ENCODE measurements around the gene ATP8A2.

The ATP8A2 gene

DNA sequence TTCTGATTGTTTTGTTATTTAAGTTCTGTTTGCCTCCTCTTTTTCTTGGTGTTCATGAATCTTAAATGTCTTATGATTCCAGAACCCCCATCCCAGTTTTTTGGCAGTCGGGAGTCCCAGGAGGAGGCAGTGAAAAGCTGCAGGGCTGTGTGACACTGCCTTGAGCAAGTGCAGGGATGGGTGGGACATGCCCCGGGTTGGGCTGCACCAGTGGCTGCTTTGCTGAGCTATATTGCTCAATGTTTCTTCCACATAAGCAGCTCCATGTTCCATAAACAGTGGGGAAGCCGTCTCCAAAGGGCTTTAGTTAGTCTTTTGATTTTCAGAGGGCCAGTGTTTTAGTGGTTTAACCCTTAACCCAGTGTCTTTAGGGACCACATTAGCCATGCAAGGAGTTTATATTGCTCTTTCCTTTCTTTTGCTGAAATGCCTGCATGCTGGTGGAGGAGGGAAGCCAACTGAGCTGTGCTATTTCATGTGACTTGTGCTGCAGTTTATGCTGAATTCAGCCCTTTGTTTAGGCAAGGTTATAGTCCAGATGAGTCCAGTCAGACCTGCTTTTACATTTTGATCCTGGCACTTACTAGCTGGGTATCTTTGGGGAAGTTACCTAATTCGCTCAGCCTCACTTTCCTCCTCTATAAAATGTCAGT, 13.1 kb downstream of the ATP8A2 start:
- DNase-seq, result no peak

DNA sequence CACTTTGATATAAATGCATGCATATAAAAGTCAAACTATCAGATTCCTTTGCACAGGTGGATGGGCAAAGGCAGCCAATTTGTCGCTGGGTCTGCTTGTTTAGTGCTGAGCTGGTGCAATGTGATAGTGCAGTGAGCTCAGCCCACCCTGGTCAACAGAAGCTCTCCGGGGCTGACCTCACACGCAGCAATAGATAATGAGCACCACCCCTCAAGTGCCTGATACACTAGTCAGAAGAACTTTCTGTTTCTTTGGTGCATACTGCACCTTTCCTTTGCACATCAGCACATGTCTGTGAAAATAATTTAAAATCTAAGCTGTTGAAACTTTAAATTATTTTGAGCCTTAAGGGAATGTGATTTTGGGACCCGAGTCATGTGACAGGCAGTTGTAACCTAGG, 20.2 kb downstream of the ATP8A2 start:
- no peak for DNase-seq

DNA sequence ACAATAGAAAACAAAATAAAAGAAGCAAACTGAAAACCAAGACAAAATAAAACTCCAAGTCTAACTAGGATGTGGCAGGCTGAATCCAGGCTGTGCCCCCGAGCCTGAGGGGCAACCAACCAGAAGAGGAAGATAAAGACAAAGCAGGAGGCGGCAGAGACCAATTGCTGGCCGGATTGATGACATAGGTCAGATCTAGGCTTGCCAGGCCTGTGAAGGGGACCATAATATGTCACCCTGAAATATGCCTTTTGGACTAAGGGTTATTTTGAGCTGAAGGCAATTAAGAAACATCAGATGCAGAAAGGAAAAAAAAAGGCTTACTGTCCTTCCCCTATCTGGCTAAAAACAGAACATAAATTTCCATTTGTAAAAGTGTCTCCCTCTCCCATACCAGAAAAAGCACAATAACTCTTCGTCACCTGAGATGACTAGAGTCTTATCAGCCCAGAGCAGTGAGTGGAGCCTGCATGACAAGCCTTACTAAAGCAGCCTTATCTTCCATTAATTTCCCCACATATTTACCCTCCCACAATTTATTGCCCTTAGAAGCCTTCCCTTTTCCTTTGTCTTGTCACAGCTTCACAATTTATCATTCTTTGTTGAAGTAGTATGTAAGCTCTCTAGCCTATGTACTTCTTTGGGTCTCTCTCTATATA, 22.8 kb downstream of the ATP8A2 start:
- no peak for DNase-seq

DNA sequence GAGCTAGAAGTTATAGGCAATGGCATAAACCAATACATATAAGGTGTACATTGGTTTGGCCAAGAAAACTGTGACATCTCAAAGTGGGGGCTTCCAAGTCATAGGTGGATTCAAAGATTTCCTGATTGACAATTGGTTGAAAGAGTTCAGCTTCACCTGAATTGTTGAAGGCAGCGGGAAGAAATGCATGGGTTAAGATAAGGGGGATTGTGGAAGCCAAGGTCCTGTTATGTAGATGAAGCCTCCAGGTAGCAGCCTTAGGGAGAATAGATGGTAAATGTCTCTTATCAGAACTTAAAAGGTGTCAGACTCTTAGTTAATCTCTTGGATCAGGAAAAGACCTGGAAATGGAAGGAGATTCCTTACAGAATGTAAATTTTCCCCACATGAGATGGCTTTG, 26.0 kb downstream of the ATP8A2 start:
- DNase-seq, result no peak

DNA sequence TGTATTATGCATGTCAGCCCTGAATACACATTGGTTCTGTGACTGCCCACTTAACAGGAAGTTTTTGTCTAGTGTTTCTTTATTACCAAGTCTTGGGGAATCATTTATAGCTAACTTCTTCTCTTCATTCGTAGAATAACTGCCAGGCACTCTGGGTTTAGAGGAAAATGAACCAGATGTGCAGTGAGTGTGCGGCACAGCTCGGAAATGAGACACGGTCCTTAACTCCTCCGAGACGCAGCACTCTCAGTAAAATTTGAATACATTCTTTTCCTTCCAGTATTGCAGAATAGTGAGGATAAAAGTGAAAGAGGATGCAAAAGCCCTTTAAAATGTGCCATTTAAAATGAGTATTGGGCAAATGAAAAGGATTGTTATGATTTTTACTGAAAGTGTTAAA, 29.2 kb downstream of the ATP8A2 start:
- no peak for DNase-seq

DNA sequence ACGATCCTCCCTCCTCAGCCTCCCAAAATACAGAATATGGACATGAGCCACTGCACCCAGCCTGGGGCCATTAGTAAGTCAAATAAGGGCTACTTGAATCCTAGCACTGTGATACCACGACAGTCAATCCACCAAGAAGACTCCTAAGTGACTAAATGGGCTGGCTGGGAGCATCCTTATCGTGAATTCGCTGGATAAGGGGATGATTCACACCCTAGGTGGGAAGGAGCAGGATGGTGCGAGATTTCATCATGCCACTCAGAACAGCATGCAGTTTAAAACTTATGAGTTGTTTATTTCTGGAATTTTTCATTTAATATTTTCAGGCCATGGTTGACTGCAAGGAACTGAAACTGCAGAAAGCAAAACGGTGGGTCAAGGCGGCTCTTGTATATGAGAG, 30.2 kb downstream of the ATP8A2 start:
- no peak for DNase-seq

DNA sequence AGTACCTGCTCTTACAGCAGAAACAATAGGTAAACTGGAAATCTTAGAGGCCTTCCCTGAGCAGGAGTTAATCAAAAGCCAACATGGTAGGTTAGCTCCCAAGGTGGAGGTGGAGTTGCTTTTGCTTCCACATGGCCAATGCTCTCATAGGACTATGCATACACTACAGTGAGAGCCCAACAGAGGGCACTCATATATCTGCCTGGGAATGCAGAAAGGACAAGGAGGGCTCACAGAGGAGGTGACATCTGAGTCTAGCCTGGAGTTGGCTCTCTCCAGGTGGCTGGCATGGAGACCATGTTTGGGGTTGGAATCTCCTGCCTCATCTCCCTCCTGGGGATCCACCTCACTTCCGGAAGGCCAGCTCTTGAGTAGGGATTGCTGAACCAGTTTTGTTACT, 34.6 kb downstream of the ATP8A2 start:
- no peak for DNase-seq

DNA sequence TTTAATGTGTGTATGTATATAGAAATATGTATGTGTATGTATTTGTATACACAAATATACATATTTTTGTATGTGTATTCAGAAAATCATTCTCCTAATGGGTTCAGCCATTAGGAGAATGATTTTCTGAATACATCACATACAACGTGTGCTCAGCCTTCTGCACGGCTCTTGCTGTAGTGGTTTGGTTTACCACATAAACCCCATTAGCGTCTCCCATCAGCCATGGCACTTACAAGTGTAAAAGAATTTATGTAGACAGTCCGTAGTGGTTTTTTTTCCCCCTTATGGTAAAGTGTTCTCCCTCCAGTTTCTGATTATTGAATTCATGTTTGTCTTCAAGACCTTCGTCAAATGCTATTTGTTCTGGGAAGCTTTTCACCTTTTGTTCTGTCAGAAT, 38.2 kb downstream of the ATP8A2 start:
- DNase-seq, result no peak

DNA sequence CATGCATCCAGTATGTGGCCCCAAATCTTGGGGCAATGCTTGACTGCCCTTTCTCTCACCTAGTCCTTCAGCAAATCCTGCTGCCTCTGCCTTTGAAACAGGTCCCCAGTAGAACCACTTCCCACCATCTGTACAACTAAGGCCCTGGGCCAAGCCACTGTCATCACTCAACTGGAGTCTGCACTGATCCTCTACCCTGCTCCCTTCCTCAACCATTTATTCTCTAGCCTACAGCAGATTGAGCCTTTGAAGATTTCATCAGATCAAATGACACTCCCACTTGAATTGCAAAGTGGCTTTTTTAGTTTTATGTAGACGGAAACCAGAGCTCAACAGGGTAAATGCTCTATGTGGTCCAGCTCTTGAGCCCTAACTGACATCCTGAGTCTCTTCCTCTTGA, 43.5 kb downstream of the ATP8A2 start:
- no peak for DNase-seq

DNA sequence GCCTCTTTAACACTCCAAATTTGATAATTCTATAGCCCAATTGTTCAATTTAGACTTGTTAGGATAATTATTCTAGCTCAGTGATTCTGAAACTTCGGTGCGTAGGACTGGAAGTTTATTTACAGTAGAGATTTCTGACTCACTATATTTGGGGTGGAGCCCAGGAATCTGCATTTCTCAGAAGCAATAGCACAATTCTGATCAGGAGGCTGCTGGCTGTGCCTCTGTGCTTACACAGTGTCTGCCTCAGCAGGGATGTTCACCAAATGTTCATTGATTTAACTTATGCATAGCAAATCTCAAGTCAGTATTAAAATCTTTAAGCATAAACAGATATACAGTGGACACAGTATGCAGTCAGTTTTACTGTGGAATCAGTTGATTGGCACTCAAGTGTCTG, 45.8 kb downstream of the ATP8A2 start:
- DNase-seq, result no peak

DNA sequence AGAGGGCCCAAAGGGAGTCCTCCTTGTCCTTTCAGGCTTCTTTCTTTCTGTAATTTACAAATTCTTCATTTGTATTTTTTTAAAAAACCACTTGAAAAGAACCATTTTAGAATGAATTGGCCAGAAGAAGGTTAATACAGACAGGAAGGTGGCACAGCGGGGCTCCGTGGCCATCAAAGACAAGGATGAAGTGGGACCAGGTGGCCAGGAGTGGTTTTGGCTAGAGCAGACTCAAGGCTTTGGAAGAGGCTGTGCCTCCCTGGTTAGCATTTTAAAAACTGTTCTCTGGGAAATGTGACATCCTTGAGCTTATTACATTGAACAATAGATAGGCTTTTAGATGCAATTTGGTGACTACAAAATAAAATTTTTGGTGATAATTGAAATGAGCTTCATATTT, 48.4 kb downstream of the ATP8A2 start:
- DNase-seq, result no peak

DNA sequence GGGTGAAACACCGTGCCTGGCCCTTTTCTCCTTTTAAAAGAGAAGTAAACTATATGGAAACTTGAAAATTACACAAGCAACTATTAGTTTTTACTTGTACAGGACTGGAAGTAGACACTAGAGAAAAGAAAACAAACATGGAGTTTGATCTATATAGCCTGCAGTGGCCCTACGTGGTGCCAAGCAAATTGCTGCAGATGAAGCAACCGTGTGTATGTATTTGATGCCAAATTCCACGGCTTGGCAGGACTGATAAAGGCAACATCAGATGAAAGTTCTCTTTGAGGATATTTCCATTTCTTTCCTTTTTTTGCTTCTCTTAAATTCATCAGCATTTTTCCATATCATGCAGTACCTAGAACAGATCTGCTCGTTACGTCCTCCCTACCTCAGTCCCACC, 49.8 kb downstream of the ATP8A2 start:
- no peak for DNase-seq

DNA sequence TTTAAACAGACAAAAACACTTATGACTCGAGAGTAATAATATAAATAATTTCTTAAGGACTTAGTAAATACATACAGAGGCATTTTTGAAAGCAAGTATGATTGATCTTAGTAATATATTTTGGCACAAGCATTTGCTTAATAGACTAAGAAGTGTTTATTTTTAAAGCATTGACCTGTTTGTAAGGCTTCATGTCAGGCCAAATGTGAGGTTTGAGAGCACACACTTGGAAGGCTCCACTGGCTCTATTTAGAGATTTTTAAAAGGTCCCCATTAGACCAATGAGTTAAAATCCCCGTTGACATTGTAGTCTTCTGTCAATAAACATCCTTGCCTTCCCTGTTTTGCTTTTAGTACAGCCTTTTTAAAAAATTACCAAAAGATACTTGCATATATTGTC, 50.4 kb downstream of the ATP8A2 start:
- DNase-seq, result no peak

DNA sequence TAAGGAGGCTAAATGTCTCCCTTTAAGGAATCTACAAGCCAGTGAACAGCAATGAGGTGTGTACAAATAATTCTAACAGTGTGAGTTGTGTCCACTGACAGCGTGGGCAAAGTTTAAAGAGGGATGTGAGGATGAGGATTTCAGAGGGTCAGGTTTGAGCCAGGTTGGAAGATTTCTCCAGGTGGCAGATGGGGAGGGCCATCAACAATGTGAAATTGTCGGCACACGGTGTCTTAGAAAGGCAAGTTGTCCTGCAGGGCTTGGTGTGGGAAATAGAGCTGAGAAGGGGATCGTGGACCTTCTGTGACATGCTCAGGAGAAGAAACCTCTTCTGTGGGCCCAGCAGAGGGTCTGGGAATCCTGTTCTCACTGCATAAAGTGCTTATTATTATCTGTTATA, 52.1 kb downstream of the ATP8A2 start:
- no peak for DNase-seq

DNA sequence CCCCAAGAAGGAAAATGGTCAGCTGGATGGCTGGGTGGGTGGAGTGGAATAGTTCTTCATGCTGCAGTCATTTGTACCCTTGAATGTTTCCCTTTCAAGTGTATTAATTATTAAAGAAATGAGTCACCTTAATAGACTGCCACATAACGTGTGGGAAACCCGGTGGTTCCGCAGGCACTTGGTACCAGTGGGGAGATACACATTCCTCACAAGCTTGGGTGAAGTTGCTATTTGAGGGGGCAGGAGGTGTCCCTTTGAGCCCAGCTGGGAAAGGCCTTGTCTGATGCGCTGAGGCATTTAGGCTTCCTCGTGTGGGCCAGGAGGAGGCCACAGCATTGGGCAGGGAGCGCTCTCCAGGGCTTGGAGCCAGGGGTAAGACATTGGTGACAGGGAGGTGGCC, 57.7 kb downstream of the ATP8A2 start:
- no peak for DNase-seq

DNA sequence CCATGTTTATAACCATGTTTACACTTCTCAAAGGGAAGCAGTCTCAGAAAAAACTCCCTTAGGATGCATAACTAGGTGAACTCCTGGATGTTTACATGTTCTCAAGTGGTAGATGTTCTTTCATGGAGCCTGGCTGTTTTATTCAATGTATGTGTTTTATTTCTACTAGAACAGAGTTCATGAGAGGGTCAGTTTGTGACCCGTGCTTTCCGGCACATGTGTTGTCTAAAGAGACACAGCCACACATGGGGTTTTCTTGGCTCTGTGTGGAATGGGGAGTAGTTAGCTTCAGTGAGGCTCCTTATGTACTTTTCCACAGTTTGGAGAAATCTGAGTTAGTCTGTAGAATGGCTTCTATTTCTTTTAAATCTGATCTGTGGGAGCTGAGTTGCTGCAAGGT, 60.9 kb downstream of the ATP8A2 start:
- DNase-seq, result no peak

DNA sequence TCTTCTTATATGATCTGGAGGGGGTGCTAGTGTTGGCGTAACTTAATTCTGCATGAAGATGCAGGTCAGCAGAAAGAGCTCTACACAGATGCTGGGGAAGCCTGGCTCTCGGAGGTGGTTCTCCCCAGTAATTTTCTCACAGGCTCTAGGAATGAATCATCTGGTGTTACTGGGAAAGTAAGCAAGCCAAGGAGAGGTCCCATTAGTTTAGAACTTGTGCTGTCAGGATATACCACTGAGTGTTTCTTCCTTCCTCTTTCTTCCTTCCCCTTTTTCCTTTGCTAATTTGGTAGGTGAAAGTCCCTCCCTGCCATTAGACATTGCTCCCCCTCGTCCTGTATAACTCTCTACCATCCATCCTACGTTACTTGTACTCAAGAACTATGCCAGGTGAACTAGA, 68.3 kb downstream of the ATP8A2 start:
- no peak for DNase-seq

DNA sequence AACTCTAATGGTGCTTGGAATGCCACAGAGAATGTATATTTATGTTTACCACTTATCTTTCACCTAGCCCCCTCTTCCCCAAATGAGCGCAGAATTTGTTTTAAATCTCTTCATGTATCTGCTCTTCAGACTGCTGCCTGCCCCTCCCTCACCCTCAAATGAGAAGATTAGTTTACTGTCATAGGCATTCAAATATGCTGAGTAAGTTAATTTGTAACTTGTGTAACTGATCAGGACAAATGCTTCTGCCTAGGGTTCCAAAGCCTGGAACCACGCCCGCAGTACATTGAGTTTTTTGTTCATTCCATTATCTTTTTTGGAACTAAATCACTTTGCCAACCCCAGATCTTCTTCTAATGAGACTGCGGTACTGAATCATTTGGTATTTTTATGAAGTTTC, 74.5 kb downstream of the ATP8A2 start:
- DNase-seq, result no peak

DNA sequence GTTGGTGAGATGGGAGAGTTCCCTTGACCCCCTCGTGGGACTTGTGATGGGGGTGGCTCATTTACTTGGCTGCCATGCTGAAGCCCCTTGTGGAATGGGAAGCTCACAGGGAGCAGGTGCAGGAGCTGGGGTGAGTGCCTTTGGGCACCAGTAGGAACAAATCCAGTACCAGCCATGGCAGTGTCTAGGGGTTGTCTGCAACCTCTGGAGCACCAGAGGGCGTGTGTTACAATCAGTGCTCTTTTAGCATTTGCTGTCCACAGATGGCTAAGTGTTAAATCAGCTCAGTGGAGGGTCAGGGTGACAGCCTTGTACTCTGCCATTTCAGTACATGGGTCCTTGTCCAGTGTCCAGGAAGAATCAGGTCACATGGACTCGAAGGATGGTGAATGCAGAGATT, 75.6 kb downstream of the ATP8A2 start:
- DNase-seq, result no peak

DNA sequence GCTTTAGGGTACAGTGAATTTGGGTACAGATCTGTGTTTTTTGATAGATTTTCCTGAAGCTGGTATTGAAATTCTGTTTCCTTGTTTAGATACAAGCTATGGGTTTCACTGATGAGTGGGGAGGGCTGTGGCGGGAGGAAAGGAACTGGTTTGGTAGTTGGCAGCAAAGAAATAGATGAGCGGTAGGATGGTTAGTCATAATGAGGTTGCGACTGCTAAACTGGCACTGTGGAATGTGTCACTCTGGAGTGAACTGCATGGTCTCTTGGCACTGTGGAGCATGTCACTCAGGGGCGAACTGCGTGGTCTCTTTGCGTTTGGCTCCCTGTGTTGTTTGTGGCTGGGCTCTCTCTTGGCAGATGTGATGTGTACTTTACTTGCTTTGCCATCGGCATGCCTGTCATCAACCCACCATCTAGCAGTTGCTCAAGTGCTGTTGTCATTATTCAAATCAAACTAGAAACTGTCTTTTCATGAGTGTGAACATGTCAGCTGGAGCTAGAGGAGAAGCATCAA, 82.1 kb downstream of the ATP8A2 start:
- DNase-seq, result no peak

DNA sequence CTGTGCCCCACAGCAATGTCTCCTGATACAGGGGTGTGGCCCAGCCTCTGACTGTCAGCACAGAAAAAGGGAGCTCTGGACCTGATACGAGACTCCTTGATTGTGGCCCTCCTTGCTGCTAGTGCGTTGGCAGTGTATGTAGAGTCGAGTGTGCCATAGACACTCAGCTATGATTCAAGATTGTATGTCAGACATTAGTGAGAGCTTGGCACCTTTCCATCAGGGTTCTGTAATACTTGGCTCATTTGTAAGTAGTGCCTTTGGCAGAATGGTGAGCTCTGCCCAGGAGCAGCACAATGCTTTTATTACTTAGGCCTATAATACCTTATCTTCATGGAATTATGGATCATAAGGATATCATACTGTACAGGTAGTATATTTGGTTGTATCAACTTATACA, 83.4 kb downstream of the ATP8A2 start:
- DNase-seq, result no peak

DNA sequence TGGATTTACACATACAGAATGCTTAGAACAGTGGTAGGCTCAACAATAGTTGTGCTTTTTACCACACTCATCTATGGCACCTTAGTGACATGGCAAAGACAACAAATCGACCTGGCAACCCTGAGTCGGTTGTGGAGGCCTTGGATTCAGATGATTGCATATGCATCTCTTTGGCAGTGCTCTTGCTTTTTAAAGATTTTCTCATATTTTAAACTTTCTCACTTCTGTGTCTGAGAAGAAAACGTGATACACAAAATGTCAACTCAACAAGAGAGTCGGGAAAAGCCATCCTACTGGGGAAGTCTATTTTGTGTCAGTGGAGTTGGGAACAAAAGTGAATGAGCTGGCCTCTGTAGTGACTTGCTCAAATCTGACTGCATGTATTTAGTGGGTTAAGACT, 85.8 kb downstream of the ATP8A2 start:
- no peak for DNase-seq

DNA sequence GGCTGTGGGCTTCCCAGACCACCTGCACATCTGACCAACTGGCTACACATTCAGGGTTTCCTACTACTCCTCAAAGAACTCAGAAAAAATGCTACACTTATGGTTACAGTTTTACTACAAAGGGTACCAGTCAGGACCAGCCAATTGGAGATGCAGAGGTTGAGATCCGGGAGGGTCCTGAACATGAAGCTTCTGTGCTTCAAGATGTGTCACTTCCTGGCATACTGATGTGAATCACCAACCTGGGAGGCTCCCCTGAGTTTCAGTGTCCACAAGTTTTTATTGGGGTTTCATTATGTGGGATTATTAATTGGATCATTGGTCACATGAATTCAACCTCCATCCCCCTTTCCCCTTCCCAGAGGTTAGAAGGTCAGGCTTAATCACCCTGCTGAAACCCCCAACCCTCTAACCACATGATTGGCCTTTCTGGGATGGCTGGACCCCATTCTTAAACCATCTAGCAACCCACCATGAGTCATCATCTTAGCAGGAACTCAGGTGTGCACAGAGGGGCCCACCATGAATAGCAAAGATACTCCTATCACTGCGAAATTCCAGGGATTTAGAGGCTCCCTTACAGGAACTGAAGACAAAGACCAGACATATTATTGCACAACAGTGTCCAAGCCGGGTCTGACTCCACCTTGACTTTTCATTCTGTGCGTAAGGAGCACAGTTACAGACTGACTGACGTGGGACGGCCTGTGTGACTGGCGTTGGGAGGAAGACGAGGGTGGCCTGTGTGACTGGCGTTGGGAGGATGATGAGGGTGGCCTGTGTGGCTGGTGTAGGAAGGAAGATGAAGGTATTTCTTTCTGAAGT, 90.7 kb downstream of the ATP8A2 start:
- DNase-seq, result no peak

DNA sequence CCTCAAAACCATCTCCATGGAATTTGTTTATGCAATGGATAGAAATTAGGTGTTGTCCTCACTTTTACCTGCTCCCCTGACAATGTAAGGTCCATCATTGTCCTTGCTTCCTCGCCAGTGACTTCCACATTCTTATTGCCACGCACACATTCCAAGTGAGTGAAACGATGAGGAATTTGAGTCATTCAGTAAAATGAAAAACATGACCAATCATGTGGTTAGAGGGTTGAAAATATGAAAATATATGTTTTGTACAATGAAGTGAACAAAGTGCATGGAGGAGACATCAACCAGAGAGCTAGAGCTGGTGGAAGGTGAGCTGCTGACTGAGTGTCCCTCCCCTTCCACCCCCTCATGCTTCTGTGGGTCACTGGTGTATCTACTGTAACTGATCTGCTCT, 91.7 kb downstream of the ATP8A2 start:
- no peak for DNase-seq
